Ishikawa (cell line): ENCODE data around the gene LAMC3.

Source experiments
- CEBPB ChIP-seq: IDR thresholded peaks from 2 replicates; pipeline ENCODE4 v1.6.1; 2012
- CREB1 ChIP-seq: IDR thresholded peaks from 2 replicates; pipeline ENCODE4 v1.6.1; 2012; ENCODE audit warnings: low read depth
- EGR1 ChIP-seq: IDR thresholded peaks from 2 replicates; pipeline ENCODE4 v1.6.1; 2012
- EP300 ChIP-seq: IDR thresholded peaks from 2 replicates; pipeline ENCODE4 v1.6.1; 2012; ENCODE audit warnings: borderline replicate concordance
- FOXM1 ChIP-seq: IDR thresholded peaks from 2 replicates; pipeline ENCODE4 v1.6.1; 2012; ENCODE audit warnings: low read depth, borderline replicate concordance
- MAX ChIP-seq: IDR thresholded peaks from 2 replicates; pipeline ENCODE4 v1.6.1; 2012
- NFIC ChIP-seq: IDR thresholded peaks from 2 replicates; pipeline ENCODE4 v1.6.1; 2012
- RAD21 ChIP-seq: IDR thresholded peaks from 2 replicates; pipeline ENCODE4 v1.6.1; 2012; ENCODE audit warnings: low read depth
- TAF1 ChIP-seq: IDR thresholded peaks from 2 replicates; pipeline ENCODE4 v1.6.1; 2012; ENCODE audit warnings: low read depth, mild to moderate bottlenecking
- TCF12 ChIP-seq: IDR thresholded peaks from 2 replicates; pipeline ENCODE4 v1.6.1; 2012; ENCODE audit warnings: low read depth
- TEAD4 ChIP-seq: IDR thresholded peaks from 2 replicates; pipeline ENCODE4 v1.6.1; 2012
- USF1 ChIP-seq: IDR thresholded peaks from 2 replicates; pipeline ENCODE4 v1.6.1; 2012
- YY1 ChIP-seq: IDR thresholded peaks from 2 replicates; pipeline ENCODE4 v1.6.1; 2012; ENCODE audit warnings: low read depth
- ZBTB7A ChIP-seq: IDR thresholded peaks from 2 replicates; pipeline ENCODE4 v1.6.1; 2012; ENCODE audit warnings: low read depth
- TF ChIP-seq, protein P1 (sequence below): IDR thresholded peaks from 2 replicates; pipeline ENCODE4 v1.6.1; 2012; ENCODE audit warnings: low read depth, mild to moderate bottlenecking

Gene LAMC3

DNA sequence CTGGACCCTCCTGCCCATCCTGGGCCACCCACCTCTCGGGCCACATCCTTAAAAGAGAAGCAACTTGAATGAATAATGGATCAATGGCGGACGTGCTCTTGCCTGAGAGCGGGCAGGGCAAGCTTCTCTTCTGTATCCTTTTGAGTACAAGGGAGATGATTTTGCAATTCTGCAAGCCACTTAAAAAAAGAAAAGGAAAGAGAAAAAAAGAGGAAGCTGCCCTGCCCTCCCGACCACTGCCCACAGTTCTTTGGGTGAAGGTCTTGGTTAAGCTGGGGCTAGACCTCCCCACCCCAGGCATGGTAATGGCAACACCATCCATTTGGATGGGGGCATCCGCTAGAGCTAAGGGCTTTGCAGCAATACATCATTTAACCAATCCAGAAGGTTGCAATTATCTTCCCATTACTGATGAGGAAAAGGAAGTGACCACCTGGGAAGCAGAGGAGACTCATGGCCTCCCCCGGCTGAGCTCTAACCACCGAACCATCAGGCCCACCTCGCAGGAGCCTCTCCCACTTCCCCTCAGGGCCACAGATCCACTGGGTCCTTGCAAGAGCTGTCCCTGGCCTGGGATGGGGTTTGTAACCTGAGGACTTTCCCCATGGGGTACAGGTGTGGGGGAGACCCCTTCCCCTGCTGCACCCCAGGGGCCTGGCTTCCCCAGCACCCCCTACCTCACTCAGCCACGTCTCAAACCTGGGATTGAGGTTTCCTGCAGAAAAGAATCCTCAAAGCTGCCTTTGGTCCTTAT is 27.8 kb upstream of the LAMC3 start:
- no peak for TF ChIP-seq RAD21
- no peak for TF ChIP-seq EGR1
- TF ChIP-seq CREB1: no peak
- TF ChIP-seq EP300: no peak
- no peak for TF ChIP-seq USF1
- no peak for TF ChIP-seq YY1
- TF ChIP-seq ZBTB7A: no peak
- no peak for TF ChIP-seq TCF12
- TF ChIP-seq TAF1: no peak
- no peak for TF ChIP-seq MAX
- TF ChIP-seq TEAD4: no peak
- TF ChIP-seq CEBPB: no peak
- TF ChIP-seq, protein P1, sequence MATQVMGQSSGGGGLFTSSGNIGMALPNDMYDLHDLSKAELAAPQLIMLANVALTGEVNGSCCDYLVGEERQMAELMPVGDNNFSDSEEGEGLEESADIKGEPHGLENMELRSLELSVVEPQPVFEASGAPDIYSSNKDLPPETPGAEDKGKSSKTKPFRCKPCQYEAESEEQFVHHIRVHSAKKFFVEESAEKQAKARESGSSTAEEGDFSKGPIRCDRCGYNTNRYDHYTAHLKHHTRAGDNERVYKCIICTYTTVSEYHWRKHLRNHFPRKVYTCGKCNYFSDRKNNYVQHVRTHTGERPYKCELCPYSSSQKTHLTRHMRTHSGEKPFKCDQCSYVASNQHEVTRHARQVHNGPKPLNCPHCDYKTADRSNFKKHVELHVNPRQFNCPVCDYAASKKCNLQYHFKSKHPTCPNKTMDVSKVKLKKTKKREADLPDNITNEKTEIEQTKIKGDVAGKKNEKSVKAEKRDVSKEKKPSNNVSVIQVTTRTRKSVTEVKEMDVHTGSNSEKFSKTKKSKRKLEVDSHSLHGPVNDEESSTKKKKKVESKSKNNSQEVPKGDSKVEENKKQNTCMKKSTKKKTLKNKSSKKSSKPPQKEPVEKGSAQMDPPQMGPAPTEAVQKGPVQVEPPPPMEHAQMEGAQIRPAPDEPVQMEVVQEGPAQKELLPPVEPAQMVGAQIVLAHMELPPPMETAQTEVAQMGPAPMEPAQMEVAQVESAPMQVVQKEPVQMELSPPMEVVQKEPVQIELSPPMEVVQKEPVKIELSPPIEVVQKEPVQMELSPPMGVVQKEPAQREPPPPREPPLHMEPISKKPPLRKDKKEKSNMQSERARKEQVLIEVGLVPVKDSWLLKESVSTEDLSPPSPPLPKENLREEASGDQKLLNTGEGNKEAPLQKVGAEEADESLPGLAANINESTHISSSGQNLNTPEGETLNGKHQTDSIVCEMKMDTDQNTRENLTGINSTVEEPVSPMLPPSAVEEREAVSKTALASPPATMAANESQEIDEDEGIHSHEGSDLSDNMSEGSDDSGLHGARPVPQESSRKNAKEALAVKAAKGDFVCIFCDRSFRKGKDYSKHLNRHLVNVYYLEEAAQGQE: no peak
- no peak for TF ChIP-seq NFIC
- no peak for TF ChIP-seq FOXM1

DNA sequence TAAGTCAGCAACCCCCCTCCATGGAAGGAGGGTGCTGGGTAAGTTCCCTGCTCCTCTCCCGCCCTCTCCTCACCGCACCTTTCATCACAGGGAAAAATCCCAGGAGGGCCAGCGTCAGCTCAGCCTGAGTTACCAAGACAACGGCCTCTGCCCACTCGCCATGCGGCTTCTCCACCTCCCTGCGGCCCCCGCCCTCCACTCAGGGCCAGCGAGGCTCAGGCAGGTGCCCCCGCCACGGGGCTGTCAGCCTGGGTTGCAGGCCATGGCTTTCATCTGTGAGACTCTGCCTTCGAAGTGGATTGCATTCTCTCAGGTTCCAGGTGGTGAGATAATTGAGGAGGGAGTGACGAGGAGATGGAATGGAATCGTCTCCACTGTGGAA is 27.2 kb upstream of the LAMC3 start:
- TF ChIP-seq FOXM1 (no peak), TCF12 (no peak), MAX (no peak), TAF1 (no peak), RAD21 (no peak), NFIC (no peak), EP300 (no peak), CEBPB (no peak)
- TF ChIP-seq, protein P1: no peak

DNA sequence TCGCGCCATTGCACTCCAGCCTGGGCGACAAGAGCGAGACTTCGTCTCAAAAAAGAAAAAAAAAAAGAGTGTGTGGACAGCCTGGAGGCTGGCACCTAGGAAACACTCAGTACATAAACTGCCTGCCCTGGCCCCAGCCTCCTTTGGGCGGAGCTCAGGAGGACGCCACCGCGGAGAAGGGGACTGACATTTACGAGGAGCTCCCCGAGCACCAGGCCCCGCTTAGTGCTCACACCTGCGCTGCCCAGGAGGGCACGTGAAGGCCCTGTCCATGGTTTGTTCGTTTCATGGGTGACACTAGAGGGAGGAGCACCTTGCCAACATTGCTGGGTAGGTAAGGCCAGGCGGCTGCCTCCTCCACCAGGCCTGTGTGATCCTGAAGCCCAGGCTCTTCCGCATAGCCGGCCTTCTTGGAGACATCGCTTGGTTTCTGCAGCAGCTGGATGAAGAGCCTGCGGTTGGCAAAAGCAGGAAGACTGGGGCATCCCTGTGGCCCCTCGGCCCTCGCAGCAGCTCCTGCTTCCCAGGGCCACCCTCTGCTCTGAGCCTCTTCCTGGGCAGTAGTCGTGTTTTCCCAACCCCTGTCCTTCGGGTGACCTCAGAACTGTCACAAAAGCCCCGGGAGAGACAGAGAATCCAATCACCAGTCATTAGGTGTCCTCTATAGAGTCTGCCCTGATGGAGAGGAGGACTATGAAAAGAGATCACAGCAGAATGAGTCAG is 26.2 kb upstream of the LAMC3 start:
- TF ChIP-seq NFIC (no peak), TEAD4 (no peak), ZBTB7A (no peak), TAF1 (no peak), CREB1 (no peak)
- TF ChIP-seq, protein P1: peak; percentile 35; the same call in 1 of the 2 replicates

- TF ChIP-seq TCF12 (no peak), ZBTB7A (no peak), TEAD4 (no peak), CREB1 (no peak), TAF1 (no peak), EP300 (no peak), RAD21 (no peak), YY1 (no peak), NFIC (no peak), CEBPB (no peak), USF1 (no peak), MAX (no peak), EGR1 (no peak), FOXM1 (no peak)
- TF ChIP-seq, protein P1: no peak
These were observed 25.7 kb upstream of the LAMC3 start for GRCh38 chr9:130983359-130983670.
